ENCODE results near the gene NDUFS1. TPM values are rescaled to one million over a fixed set of nuclear protein-coding genes. Genes with fewer than 3 reads are reported as not detected.
"Not testable (repeated sequence)": the region's sequence is repeated elsewhere in the genome, so short reads cannot be mapped to it uniquely, and the experiment has no call there.

NDUFS1 gene
- total and polyA plus RNA-seq, 5 donors from 2014 or later, result 33.9 to 51.5 (median 41.4) TPM

- Mint-ChIP-seq H3K9me3 (no peaks in the 10 kb centered on the region), H3K27me3 (peaks cover 10% of the 10 kb centered on the region), H3K36me3 (peaks cover 3% of the 10 kb centered on the region), H3K4me3 (peak overlapping the region; percentile 95 to 100 (median 98)), H3K27ac (peak overlapping the region; percentile 98 to 100 (median 98)), H3K4me1 (peaks cover 26 to 56% (median 39%) of the 10 kb centered on the region in 4 donors)
- no peaks in the 10 kb centered on the region for H3K9me3 ChIP-seq (ENCODE audit: control insufficient read depth in 2 of 2, low read length in 2 of 2)
- H3K27ac ChIP-seq (ENCODE audit: insufficient read depth, low read length, poor library complexity, severe bottlenecking), result peak overlapping the region; percentile 97
- ATAC-seq (ENCODE audit: low read depth in 2 of 2), result peak; percentile 26
- DNase-seq, result peak; percentile 33 to 66 (median 53)
- peak overlapping the region; percentile 96 for H3K4me3 ChIP-seq (ENCODE audit: low read depth, low read length)
- no peaks in the 10 kb centered on the region for H3K36me3 ChIP-seq (ENCODE audit: control insufficient read depth, insufficient read depth, low read length)
- peaks cover 51% of the 10 kb centered on the region for H3K4me1 ChIP-seq (ENCODE audit: control insufficient read depth, insufficient read depth, low read length, poor library complexity, severe bottlenecking)
- no peaks in the 10 kb centered on the region for H3K27me3 ChIP-seq (ENCODE audit: control insufficient read depth, insufficient read depth, low read length)
Measured at GRCh38 chr2:206084870-206085741, 74.1 kb downstream of the NDUFS1 start.

- Histone ChIP-seq H3K27ac (ENCODE audit: insufficient read depth, low read length, poor library complexity, severe bottlenecking) (peak overlapping the region; percentile 97), H3K9me3 (ENCODE audit: control insufficient read depth in 2 of 2, low read length in 2 of 2) (no peaks in the 10 kb centered on the region), H3K4me1 (ENCODE audit: control insufficient read depth, insufficient read depth, low read length, poor library complexity, severe bottlenecking) (peaks cover 51% of the 10 kb centered on the region), H3K36me3 (ENCODE audit: control insufficient read depth, insufficient read depth, low read length) (no peaks in the 10 kb centered on the region), H3K4me3 (ENCODE audit: low read depth, low read length) (peak overlapping the region; percentile 96), H3K27me3 (ENCODE audit: control insufficient read depth, insufficient read depth, low read length) (no peaks in the 10 kb centered on the region)
- peak overlapping the region; percentile 98 to 100 (median 98) for H3K27ac Mint-ChIP-seq
- DNase-seq (peak in 2 of 3 donors; percentile 23 to 36), ATAC-seq (ENCODE audit: low read depth in 2 of 2) (no peak)
- H3K4me3 Mint-ChIP-seq, result peak overlapping the region; percentile 92 to 98 (median 96)
- peaks cover 3% of the 10 kb centered on the region for H3K36me3 Mint-ChIP-seq
- no peaks in the 10 kb centered on the region for H3K9me3 Mint-ChIP-seq
- peaks cover 10% of the 10 kb centered on the region for H3K27me3 Mint-ChIP-seq
- H3K4me1 Mint-ChIP-seq, result peaks cover 32 to 62% (median 45%) of the 10 kb centered on the region in 4 donors
Measured at GRCh38 chr2:206084439-206084869, 74.8 kb downstream of the NDUFS1 start.

GRCh38 chr2:206083602-206084438 is 75.4 kb downstream of the NDUFS1 start:
- DNase-seq (peak; percentile 5 to 72 (median 29)), ATAC-seq (ENCODE audit: low read depth in 2 of 2) (no peak)
- Mint-ChIP-seq H3K4me3 (peak overlapping the region; percentile 92 to 98 (median 96)), H3K27ac (peak overlapping the region; percentile 98 to 100 (median 98)), H3K9me3 (no peaks in the 10 kb centered on the region), H3K36me3 (no peaks in the 10 kb centered on the region), H3K4me1 (peaks cover 32 to 64% (median 45%) of the 10 kb centered on the region in 4 donors), H3K27me3 (peaks cover 10% of the 10 kb centered on the region)
- Histone ChIP-seq H3K4me3 (ENCODE audit: low read depth, low read length) (peak overlapping the region; percentile 96), H3K9me3 (ENCODE audit: control insufficient read depth in 2 of 2, low read length in 2 of 2) (no peaks in the 10 kb centered on the region), H3K4me1 (ENCODE audit: control insufficient read depth, insufficient read depth, low read length, poor library complexity, severe bottlenecking) (peaks cover 51% of the 10 kb centered on the region), H3K36me3 (ENCODE audit: control insufficient read depth, insufficient read depth, low read length) (no peaks in the 10 kb centered on the region), H3K27me3 (ENCODE audit: control insufficient read depth, insufficient read depth, low read length) (no peaks in the 10 kb centered on the region), H3K27ac (ENCODE audit: insufficient read depth, low read length, poor library complexity, severe bottlenecking) (peak overlapping the region; percentile 97)

- Histone ChIP-seq H3K27ac (ENCODE audit: insufficient read depth, low read length, poor library complexity, severe bottlenecking) (peak overlapping the region; percentile 43), H3K27me3 (ENCODE audit: control insufficient read depth, insufficient read depth, low read length) (no peaks in the 10 kb centered on the region), H3K4me3 (ENCODE audit: low read depth, low read length) (peak overlapping the region; percentile 34), H3K9me3 (ENCODE audit: control insufficient read depth in 2 of 2, low read length in 2 of 2) (no peaks in the 10 kb centered on the region), H3K4me1 (ENCODE audit: control insufficient read depth, insufficient read depth, low read length, poor library complexity, severe bottlenecking) (peaks cover 37% of the 10 kb centered on the region), H3K36me3 (ENCODE audit: control insufficient read depth, insufficient read depth, low read length) (no peaks in the 10 kb centered on the region)
- Mint-ChIP-seq H3K27me3 (peaks cover 10% of the 10 kb centered on the region), H3K9me3 (no peaks in the 10 kb centered on the region), H3K4me3 (peak overlapping the region in 1 of 4 donors; percentile 77), H3K27ac (no peak overlapping the region), H3K36me3 (no peaks in the 10 kb centered on the region), H3K4me1 (peaks cover 33 to 67% (median 48%) of the 10 kb centered on the region in 4 donors)
- ATAC-seq (ENCODE audit: low read depth in 2 of 2) (no peak), DNase-seq (no peak)
Measured at GRCh38 chr2:206082298-206082843, 76.9 kb downstream of the NDUFS1 start.

- no peaks in the 10 kb centered on the region for H3K27me3 ChIP-seq (ENCODE audit: control insufficient read depth, insufficient read depth, low read length)
- ATAC-seq (ENCODE audit: low read depth in 2 of 2) (no peak), DNase-seq (no peak)
- H3K4me1 ChIP-seq (ENCODE audit: control insufficient read depth, insufficient read depth, low read length, poor library complexity, severe bottlenecking), result peaks cover 33% of the 10 kb centered on the region
- no peaks in the 10 kb centered on the region for H3K9me3 ChIP-seq (ENCODE audit: control insufficient read depth in 2 of 2, low read length in 2 of 2)
- peak overlapping the region in 1 of 3 donors; percentile 55 for H3K27ac Mint-ChIP-seq
- peak overlapping the region in 1 of 4 donors; percentile 77 for H3K4me3 Mint-ChIP-seq
- no peaks in the 10 kb centered on the region for H3K36me3 Mint-ChIP-seq
- no peak overlapping the region for H3K4me3 ChIP-seq (ENCODE audit: low read depth, low read length)
- peaks cover 7% of the 10 kb centered on the region for H3K27me3 Mint-ChIP-seq
- peaks cover 3% of the 10 kb centered on the region for H3K36me3 ChIP-seq (ENCODE audit: control insufficient read depth, insufficient read depth, low read length)
- no peak overlapping the region for H3K27ac ChIP-seq (ENCODE audit: insufficient read depth, low read length, poor library complexity, severe bottlenecking)
- peaks cover 33 to 64% (median 46%) of the 10 kb centered on the region in 4 donors for H3K4me1 Mint-ChIP-seq
- no peaks in the 10 kb centered on the region for H3K9me3 Mint-ChIP-seq
Measured at GRCh38 chr2:206080927-206081326, 78.3 kb downstream of the NDUFS1 start.

GRCh38 chr2:206079699-206080465 is 79.4 kb downstream of the NDUFS1 start:
- ATAC-seq (ENCODE audit: low read depth in 2 of 2) (no peak), DNase-seq (no peak)
- Histone ChIP-seq H3K36me3 (ENCODE audit: control insufficient read depth, insufficient read depth, low read length) (peaks cover 3% of the 10 kb centered on the region), H3K27me3 (ENCODE audit: control insufficient read depth, insufficient read depth, low read length) (no peaks in the 10 kb centered on the region), H3K9me3 (ENCODE audit: control insufficient read depth in 2 of 2, low read length in 2 of 2) (no peaks in the 10 kb centered on the region), H3K4me1 (ENCODE audit: control insufficient read depth, insufficient read depth, low read length, poor library complexity, severe bottlenecking) (peaks cover 33% of the 10 kb centered on the region), H3K27ac (ENCODE audit: insufficient read depth, low read length, poor library complexity, severe bottlenecking) (no peak overlapping the region), H3K4me3 (ENCODE audit: low read depth, low read length) (no peak overlapping the region)
- Mint-ChIP-seq H3K36me3 (peaks cover 4% of the 10 kb centered on the region), H3K4me1 (peaks cover 33 to 69% (median 49%) of the 10 kb centered on the region in 4 donors), H3K4me3 (peak overlapping the region in 2 of 4 donors; percentile 48 to 70), H3K27ac (peak overlapping the region in 2 of 3 donors; percentile 44 to 60), H3K27me3 (peaks cover 4% of the 10 kb centered on the region), H3K9me3 (no peaks in the 10 kb centered on the region)

- H3K4me3 ChIP-seq (ENCODE audit: low read depth, low read length); H3K27ac ChIP-seq (ENCODE audit: insufficient read depth, low read length, poor library complexity, severe bottlenecking); H3K27me3 ChIP-seq (ENCODE audit: control insufficient read depth, insufficient read depth, low read length); H3K27me3 Mint-ChIP-seq; ATAC-seq (ENCODE audit: low read depth in 2 of 2); DNase-seq; H3K9me3 Mint-ChIP-seq; H3K36me3 Mint-ChIP-seq; H3K9me3 ChIP-seq (ENCODE audit: control insufficient read depth in 2 of 2, low read length in 2 of 2): not testable (repeated sequence)
- H3K36me3 ChIP-seq (ENCODE audit: control insufficient read depth, insufficient read depth, low read length), result peaks cover 12% of the 10 kb centered on the region
- peak overlapping the region in 1 of 4 donors; percentile 21 for H3K4me3 Mint-ChIP-seq
- peaks cover 27 to 71% (median 44%) of the 10 kb centered on the region in 4 donors for H3K4me1 Mint-ChIP-seq
- peak overlapping the region in 1 of 3 donors; percentile 17 for H3K27ac Mint-ChIP-seq
- H3K4me1 ChIP-seq (ENCODE audit: control insufficient read depth, insufficient read depth, low read length, poor library complexity, severe bottlenecking), result peaks cover 18% of the 10 kb centered on the region
Measured at GRCh38 chr2:206077879-206078278, 81.4 kb downstream of the NDUFS1 start.
